ENCODE results near the gene CST6.

CST6 gene

GRCh38 chr11:66013762-66014100 lies 1.9 kb downstream of the CST6 start:
- no peak overlapping the region for H3K27ac ChIP-seq (ENCODE audit: low read length)

GRCh38 chr11:66014804-66015453 lies 3.1 kb downstream of the CST6 start:
- TF ChIP-seq EZH2phosphoT487 (IDR thresholded peaks at IDR 0.05; ENCODE audit: low read length) (no peak), CTCF (IDR thresholded peaks at IDR 0.05; ENCODE audit: low read length) (no peak), EZH2 (optimal IDR thresholded peaks at IDR 0.05; ENCODE audit: low read depth, low read length) (no peak)
- no peaks in the 10 kb centered on the region for H3F3A ChIP-seq (ENCODE audit: insufficient read depth, low read length)
- H3K79me2 ChIP-seq (ENCODE audit: low read length) = no peaks in the 10 kb centered on the region
- H3K9me3 ChIP-seq (replicated peaks; ENCODE audit: insufficient read depth, low read length) = no peaks in the 10 kb centered on the region
- H3K27ac ChIP-seq (ENCODE audit: low read length) = no peak overlapping the region
- H2AFZ ChIP-seq (ENCODE audit: low read length) = no peak overlapping the region
- no peak for DNase-seq
- no peak overlapping the region for H3K4me2 ChIP-seq (ENCODE audit: low read depth, low read length)
- no peak overlapping the region for H3K9ac ChIP-seq (ENCODE audit: low read length)
- H3K9me2 ChIP-seq (replicated peaks; ENCODE audit: insufficient read depth, low read length) = no peaks in the 10 kb centered on the region
- no peaks in the 10 kb centered on the region for H3K36me3 ChIP-seq (replicated peaks; ENCODE audit: insufficient read depth, low read length)
- H3K4me1 ChIP-seq (ENCODE audit: low read length) = no peaks in the 10 kb centered on the region
- H4K20me1 ChIP-seq (ENCODE audit: insufficient read depth, low read length) = no peaks in the 10 kb centered on the region
- no peaks in the 10 kb centered on the region for H3K27me3 ChIP-seq (replicated peaks; ENCODE audit: insufficient read depth, low read length)
- no peak overlapping the region for H3K4me3 ChIP-seq (ENCODE audit: low read length)

More at GRCh38 chr11:66013762-66014100, 1.9 kb downstream of the CST6 start:
- Histone ChIP-seq H3K36me3 (replicated peaks; ENCODE audit: insufficient read depth, low read length) (no peaks in the 10 kb centered on the region), H2AFZ (ENCODE audit: low read length) (no peak overlapping the region), H3K9me2 (replicated peaks; ENCODE audit: insufficient read depth, low read length) (no peaks in the 10 kb centered on the region), H3K79me2 (ENCODE audit: low read length) (no peaks in the 10 kb centered on the region), H4K20me1 (ENCODE audit: insufficient read depth, low read length) (no peaks in the 10 kb centered on the region), H3K27me3 (replicated peaks; ENCODE audit: insufficient read depth, low read length) (no peaks in the 10 kb centered on the region), H3K9me3 (replicated peaks; ENCODE audit: insufficient read depth, low read length) (no peaks in the 10 kb centered on the region), H3F3A (ENCODE audit: insufficient read depth, low read length) (no peaks in the 10 kb centered on the region), H3K9ac (ENCODE audit: low read length) (no peak overlapping the region), H3K4me2 (ENCODE audit: low read depth, low read length) (no peak overlapping the region), H3K4me1 (ENCODE audit: low read length) (no peaks in the 10 kb centered on the region), H3K4me3 (ENCODE audit: low read length) (no peak overlapping the region)
- no peak for DNase-seq
- TF ChIP-seq EZH2phosphoT487 (IDR thresholded peaks at IDR 0.05; ENCODE audit: low read length) (no peak), CTCF (IDR thresholded peaks at IDR 0.05; ENCODE audit: low read length) (no peak), EZH2 (optimal IDR thresholded peaks at IDR 0.05; ENCODE audit: low read depth, low read length) (no peak)

- TF ChIP-seq EZH2phosphoT487 (IDR thresholded peaks at IDR 0.05; ENCODE audit: low read length) (no peak), CTCF (IDR thresholded peaks at IDR 0.05; ENCODE audit: low read length) (no peak), EZH2 (optimal IDR thresholded peaks at IDR 0.05; ENCODE audit: low read depth, low read length) (no peak)
- Histone ChIP-seq H2AFZ (ENCODE audit: low read length) (no peak overlapping the region), H3K9ac (ENCODE audit: low read length) (no peak overlapping the region), H3K79me2 (ENCODE audit: low read length) (no peaks in the 10 kb centered on the region), H3K27ac (ENCODE audit: low read length) (no peak overlapping the region), H4K20me1 (ENCODE audit: insufficient read depth, low read length) (no peaks in the 10 kb centered on the region), H3K4me2 (ENCODE audit: low read depth, low read length) (no peak overlapping the region), H3K9me2 (replicated peaks; ENCODE audit: insufficient read depth, low read length) (no peaks in the 10 kb centered on the region), H3K9me3 (replicated peaks; ENCODE audit: insufficient read depth, low read length) (no peaks in the 10 kb centered on the region), H3K27me3 (replicated peaks; ENCODE audit: insufficient read depth, low read length) (no peaks in the 10 kb centered on the region), H3K4me3 (ENCODE audit: low read length) (no peak overlapping the region), H3K36me3 (replicated peaks; ENCODE audit: insufficient read depth, low read length) (no peaks in the 10 kb centered on the region), H3F3A (ENCODE audit: insufficient read depth, low read length) (no peaks in the 10 kb centered on the region), H3K4me1 (ENCODE audit: low read length) (no peaks in the 10 kb centered on the region)
- DNase-seq = no peak
These were observed 3.7 kb downstream of the CST6 start for GRCh38 chr11:66015454-66015881.
